Spleen (tissue), 7 donors: ENCODE data around the gene B4GALT6.

Source experiments
- CTCF ChIP-seq, 11 experiments: fragments of 200-600 bp in 7 of 11; fragments of 450-650 bp in 4 of 11; sonication (generic) in 4 of 11; IDR thresholded peaks in 8 of 11; conservative IDR thresholded peaks in 3 of 11; 1 replicate in 7 of 11; 2 replicates in 4 of 11; pipeline versions ENCODE4 v1.4.0 to v1.8.0; 2016 to 2021; ENCODE audit warnings: antibody characterized with exemption in 11 of 11, inconsistent platforms in 4 of 11, mild to moderate bottlenecking in 1 of 11
- POLR2AphosphoS5 ChIP-seq, 3 donors: sonication (generic); formaldehyde crosslinking; IDR thresholded peaks; one replicate each; pipeline ENCODE4 v1.5.1; 2017; ENCODE audit warnings: antibody characterized with exemption in 3 of 3
- donor health status: DM: no; HTN: no; CAD: no; lungs with moderate emphysema.
- donor health status: DM: no; HTN: no; CAD: no.
- donor health status: DM: no; HTN: no; CAD: no.

DNA sequence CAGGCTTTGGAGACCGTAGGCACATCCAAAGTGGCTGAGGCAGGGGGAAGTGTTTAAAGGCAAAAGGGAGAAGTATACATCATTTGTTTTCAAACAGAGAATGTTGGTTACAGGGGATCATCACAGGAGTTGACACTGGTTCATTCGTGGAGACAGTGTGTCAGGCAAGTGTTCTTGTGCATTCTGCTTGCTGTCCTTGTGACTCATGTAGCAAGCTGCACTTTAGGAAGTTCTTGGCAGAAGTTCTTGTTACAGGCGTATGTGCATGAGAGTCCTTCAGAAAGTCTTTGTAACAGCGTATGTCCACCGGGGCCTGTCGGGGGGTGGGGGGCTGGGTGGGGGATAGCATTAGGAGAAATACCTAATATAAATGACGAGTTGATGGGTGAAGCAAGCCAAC, 36.5 kb upstream of the B4GALT6 start:
- TF ChIP-seq CTCF (IDR thresholded peaks at IDR 0.05 in 8 of 11, conservative IDR thresholded peaks at IDR 0.05 in 3 of 11) (no peak), POLR2AphosphoS5 (IDR thresholded peaks at IDR 0.05) (no peak)
